Osteoblast (primary cell): Measurements from ENCODE around the gene KCNH5. TPM values are rescaled to one million over a fixed set of nuclear protein-coding genes. Genes with fewer than 3 reads are reported as not detected.

Source experiments
- DNase-seq: peaks from one replicate; pipeline ENCODE4 v3.0.0; 2011; ENCODE audit warnings: low spot score, mixed read lengths; ENCODE audit not compliant: insufficient read length; ENCODE audit errors: missing footprints
- H2AFZ ChIP-seq: 2 replicates; pipeline ENCODE4 v1.6.0; 2011; ENCODE audit warnings: mild to moderate bottlenecking, low read length
- H3K27ac ChIP-seq: 2 replicates; pipeline ENCODE4 v1.5.1; 2011; ENCODE audit warnings: mild to moderate bottlenecking, low read depth, low read length, moderate library complexity
- H3K27me3 ChIP-seq: 2 replicates; pipeline ENCODE4 v1.6.0; 2012; ENCODE audit warnings: mild to moderate bottlenecking, control low read depth, inconsistent platforms, low read length, moderate library complexity; ENCODE audit not compliant: insufficient read depth
- H3K36me3 ChIP-seq: 2 replicates; pipeline ENCODE4 v1.5.1; 2011; ENCODE audit warnings: mild to moderate bottlenecking, low read length, control low read depth, moderate library complexity; ENCODE audit not compliant: insufficient read depth
- H3K4me1 ChIP-seq: 2 replicates; pipeline ENCODE4 v1.5.1; 2011; ENCODE audit warnings: mild to moderate bottlenecking, low read length, control low read depth, moderate library complexity; ENCODE audit not compliant: insufficient read depth
- H3K4me2 ChIP-seq: 2 replicates; pipeline ENCODE4 v1.6.0; 2011; ENCODE audit warnings: mild to moderate bottlenecking, low read length; ENCODE audit not compliant: insufficient read depth
- H3K4me3 ChIP-seq: fragments of 200-600 bp; sonication (generic); 3 replicates; pipeline ENCODE4 v1.5.1; 2012; ENCODE audit warnings: mild to moderate bottlenecking, low read length, inconsistent platforms; ENCODE audit not compliant: insufficient read depth
- H3K79me2 ChIP-seq: 2 replicates; pipeline ENCODE4 v1.6.0; 2012; ENCODE audit warnings: mild to moderate bottlenecking, low read length, control low read depth, inconsistent platforms; ENCODE audit not compliant: insufficient read depth
- H3K9me3 ChIP-seq: 2 replicates; pipeline ENCODE4 v1.5.1; 2011; ENCODE audit warnings: low read depth, low read length, control low read depth
- H4K20me1 ChIP-seq: 2 replicates; pipeline ENCODE4 v1.6.0; 2012; ENCODE audit warnings: mild to moderate bottlenecking, low read length, control low read depth; ENCODE audit not compliant: insufficient read depth
- total RNA-seq: library from RNA; depleted of rRNA; stranded (reverse); fragments of >200 nt; gene quantifications from 2 replicates; pipeline ENCODE4 v1.2.3, GENCODE V29; 2012
- TF ChIP-seq, protein P1 (sequence below): IDR thresholded peaks from 2 replicates; pipeline ENCODE4 v1.5.1; 2011; ENCODE audit warnings: mild to moderate bottlenecking, low read depth, low read length, moderate library complexity; ENCODE audit errors: extremely low read depth

Gene KCNH5
- total RNA-seq, 1 donor = not detected

- H3K4me1 ChIP-seq = no peaks in the 10 kb centered on the region
- no peaks in the 10 kb centered on the region for H3K36me3 ChIP-seq
- H4K20me1 ChIP-seq = no peaks in the 10 kb centered on the region
- H3K4me2 ChIP-seq = no peak overlapping the region
- TF ChIP-seq, protein P1, sequence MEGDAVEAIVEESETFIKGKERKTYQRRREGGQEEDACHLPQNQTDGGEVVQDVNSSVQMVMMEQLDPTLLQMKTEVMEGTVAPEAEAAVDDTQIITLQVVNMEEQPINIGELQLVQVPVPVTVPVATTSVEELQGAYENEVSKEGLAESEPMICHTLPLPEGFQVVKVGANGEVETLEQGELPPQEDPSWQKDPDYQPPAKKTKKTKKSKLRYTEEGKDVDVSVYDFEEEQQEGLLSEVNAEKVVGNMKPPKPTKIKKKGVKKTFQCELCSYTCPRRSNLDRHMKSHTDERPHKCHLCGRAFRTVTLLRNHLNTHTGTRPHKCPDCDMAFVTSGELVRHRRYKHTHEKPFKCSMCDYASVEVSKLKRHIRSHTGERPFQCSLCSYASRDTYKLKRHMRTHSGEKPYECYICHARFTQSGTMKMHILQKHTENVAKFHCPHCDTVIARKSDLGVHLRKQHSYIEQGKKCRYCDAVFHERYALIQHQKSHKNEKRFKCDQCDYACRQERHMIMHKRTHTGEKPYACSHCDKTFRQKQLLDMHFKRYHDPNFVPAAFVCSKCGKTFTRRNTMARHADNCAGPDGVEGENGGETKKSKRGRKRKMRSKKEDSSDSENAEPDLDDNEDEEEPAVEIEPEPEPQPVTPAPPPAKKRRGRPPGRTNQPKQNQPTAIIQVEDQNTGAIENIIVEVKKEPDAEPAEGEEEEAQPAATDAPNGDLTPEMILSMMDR = no peak
- no peak overlapping the region for H3K27ac ChIP-seq
- H3K79me2 ChIP-seq = no peaks in the 10 kb centered on the region
- H3K9me3 ChIP-seq = no peaks in the 10 kb centered on the region
- no peak overlapping the region for H3K4me3 ChIP-seq
- no peaks in the 10 kb centered on the region for H3K27me3 ChIP-seq
- no peak for DNase-seq
- H2AFZ ChIP-seq = no peak overlapping the region
These were observed 131.2 kb downstream of the KCNH5 start for GRCh38 chr14:62914025-62914424.

DNA sequence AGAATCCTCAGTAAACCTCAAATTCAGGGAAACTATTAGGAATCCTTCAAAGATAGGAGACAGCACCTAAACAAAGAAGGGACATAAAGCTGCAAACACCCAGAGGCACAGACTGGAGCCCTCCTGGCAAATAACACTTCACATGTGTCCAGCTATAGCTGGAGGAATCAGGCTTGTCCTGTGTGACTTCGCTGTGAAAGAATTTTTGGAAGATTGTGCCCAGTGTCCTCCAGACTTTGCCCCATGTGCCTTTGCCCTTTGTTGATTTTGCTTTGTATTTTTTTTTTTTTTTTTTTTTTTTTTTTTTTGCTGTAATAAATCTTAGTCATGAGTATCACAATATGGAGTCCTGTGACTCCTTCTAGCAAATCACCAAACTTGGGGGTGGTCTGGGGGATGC lies 136.8 kb downstream of the KCNH5 start:
- H3K4me3 ChIP-seq = no peak overlapping the region
- H4K20me1 ChIP-seq = no peaks in the 10 kb centered on the region
- H3K27ac ChIP-seq = no peak overlapping the region
- TF ChIP-seq, protein P1 = no peak
- no peak for DNase-seq
- no peaks in the 10 kb centered on the region for H3K79me2 ChIP-seq
- no peak overlapping the region for H2AFZ ChIP-seq
- H3K9me3 ChIP-seq = peaks cover 3% of the 10 kb centered on the region
- no peaks in the 10 kb centered on the region for H3K4me1 ChIP-seq
- H3K36me3 ChIP-seq = no peaks in the 10 kb centered on the region
- H3K27me3 ChIP-seq = no peaks in the 10 kb centered on the region
- H3K4me2 ChIP-seq = no peak overlapping the region

DNA sequence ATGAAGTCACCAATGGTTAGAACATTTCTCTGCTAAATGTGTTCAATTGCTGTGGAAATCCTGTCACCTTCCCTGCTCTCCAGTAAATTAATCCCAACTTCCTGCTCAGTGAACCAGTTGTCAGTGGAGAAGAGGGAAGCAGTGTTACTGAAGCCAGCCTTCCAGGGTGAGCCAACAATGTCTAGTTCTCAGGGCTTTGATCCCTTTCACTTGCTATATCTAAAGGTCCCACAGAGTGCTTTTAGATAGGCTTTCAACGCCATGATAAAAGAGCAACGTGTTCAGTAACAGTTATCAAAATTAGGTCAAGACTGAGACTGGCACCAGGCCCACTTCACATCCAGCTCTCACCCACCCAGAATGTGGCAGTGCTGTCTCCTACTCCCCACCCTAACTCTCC lies 139.7 kb downstream of the KCNH5 start:
- H2AFZ ChIP-seq = no peak overlapping the region
- H3K9me3 ChIP-seq = peaks cover 3% of the 10 kb centered on the region
- no peak for DNase-seq
- H3K36me3 ChIP-seq = no peaks in the 10 kb centered on the region
- H3K4me3 ChIP-seq = no peak overlapping the region
- no peak overlapping the region for H3K27ac ChIP-seq
- no peaks in the 10 kb centered on the region for H3K79me2 ChIP-seq
- H3K4me2 ChIP-seq = no peak overlapping the region
- H3K27me3 ChIP-seq = no peaks in the 10 kb centered on the region
- TF ChIP-seq, protein P1 = no peak
- no peaks in the 10 kb centered on the region for H4K20me1 ChIP-seq
- no peaks in the 10 kb centered on the region for H3K4me1 ChIP-seq

GRCh38 chr14:62897771-62898170 lies 147.5 kb downstream of the KCNH5 start:
- no peaks in the 10 kb centered on the region for H3K36me3 ChIP-seq
- H3K27me3 ChIP-seq = no peaks in the 10 kb centered on the region
- H2AFZ ChIP-seq = no peak overlapping the region
- no peaks in the 10 kb centered on the region for H4K20me1 ChIP-seq
- H3K9me3 ChIP-seq = no peaks in the 10 kb centered on the region
- H3K4me3 ChIP-seq = no peak overlapping the region
- no peak for DNase-seq
- H3K79me2 ChIP-seq = no peaks in the 10 kb centered on the region
- TF ChIP-seq, protein P1 = no peak
- no peak overlapping the region for H3K4me2 ChIP-seq
- H3K4me1 ChIP-seq = no peaks in the 10 kb centered on the region
- no peak overlapping the region for H3K27ac ChIP-seq
